Mucosa of descending colon (tissue), 3 donors: ENCODE measurements around the gene LCE1B. TPM values are rescaled to one million over a fixed set of nuclear protein-coding genes. Genes with fewer than 3 reads are reported as not detected.

Experiments used
- ATAC-seq: fragments of 200-7000 bp; cut with Tn5 transposase; one replicate; pipeline ENCODE4 v1.9.1; 2020; ENCODE audit warnings: mild to moderate bottlenecking, moderate library complexity
- DNase-seq, 3 donors: peaks; one replicate each; pipeline ENCODE4 v3.0.0-alpha.2; 2020
- H3K36me3 ChIP-seq: fragments of 200-600 bp; one replicate; pipeline ENCODE4 v1.8.0; 2021; ENCODE audit warnings: low read depth, mild to moderate bottlenecking
- H3K4me1 ChIP-seq: fragments of 200-600 bp; one replicate; pipeline ENCODE4 v1.8.0; 2021; ENCODE audit warnings: low read depth, mild to moderate bottlenecking
- H3K4me3 ChIP-seq: fragments of 200-600 bp; one replicate; pipeline ENCODE4 v1.8.0; 2021; ENCODE audit warnings: mild to moderate bottlenecking
- H3K9me3 ChIP-seq: fragments of 200-600 bp; one replicate; pipeline ENCODE4 v1.8.0; 2021; ENCODE audit warnings: mild to moderate bottlenecking
- CTCF ChIP-seq: fragments of 200-600 bp; IDR thresholded peaks from one replicate; pipeline ENCODE4 v1.8.0; 2022; ENCODE audit warnings: antibody characterized with exemption, mild to moderate bottlenecking
- intact Hi-C, 2 donors: fragments of 100-400 bp; cut with DNase I in 1 of 2; cut with micrococcal nuclease in 1 of 2; formaldehyde crosslinking; loops; one replicate each; pipeline versions ENCODE4 v1.11.0 to v1.11.1; 2022; cut with DNase I, micrococcal nuclease
- long read RNA-seq, 2 donors: library from polyadenylated mRNA; unstranded; transcript quantifications; one replicate each; pipeline ENCODE4 v2.0.0, GENCODE V29; 2019 to 2021
- total RNA-seq, 3 donors: library from RNA; stranded (reverse); fragmentation: NEBNext Ultra II Directional in 2 of 3; extraction: Animal tissue kit (Norgen Biotek cat#: 25700) in 2 of 3; gene quantifications; one replicate each; pipeline versions ENCODE4 v1.2.1 to v1.2.4, GENCODE V29; 2021 to 2023
- donor health status: DM: no; HTN: no; CAD: no; lungs with moderate emphysema.
- donor health status: DM: no; HTN: no; CAD: no.
- donor health status: DM: no; HTN: yes; CAD: no.

Gene LCE1B
- not detected for total RNA-seq
- long read RNA-seq, donor 1, result 0 reads
- long read RNA-seq, donor 2, result 0 reads

GRCh38 chr1:152811671-152812070 is at the start of gene LCE1B:
Gene LCE1B (plus strand): TSS chr1:152811971. CDS start chr1:152812447, 476 bp downstream.
- Histone ChIP-seq H3K4me1 (no peaks in the 10 kb centered on the region), H3K4me3 (no peak within 1 kb of the TSS), H3K9me3 (no peaks in the 10 kb centered on the region), H3K36me3 (no peaks in the 10 kb centered on the region)
- no peak for TF ChIP-seq CTCF
- ATAC-seq (no peak), DNase-seq (no peak)
- intact Hi-C loops, result no loop called here

- TF ChIP-seq CTCF, result no peak
- ATAC-seq, result no peak
These were observed 42.8 kb upstream of the LCE1B start for GRCh38 chr1:152768847-152769533.

GRCh38 chr1:152770411-152770810 is 41.4 kb upstream of the LCE1B start:
- intact Hi-C loops, result no loop called here
- H3K4me3 ChIP-seq, result no peak overlapping the region
- H3K4me1 ChIP-seq, result no peaks in the 10 kb centered on the region
- H3K9me3 ChIP-seq, result no peaks in the 10 kb centered on the region
- no peak for ATAC-seq
- H3K36me3 ChIP-seq, result no peaks in the 10 kb centered on the region
- DNase-seq, result no peak
- TF ChIP-seq CTCF, result no peak

More at GRCh38 chr1:152768847-152769533, 42.8 kb upstream of the LCE1B start:
- Histone ChIP-seq H3K4me1 (no peaks in the 10 kb centered on the region), H3K4me3 (no peak overlapping the region), H3K36me3 (no peaks in the 10 kb centered on the region), H3K9me3 (no peaks in the 10 kb centered on the region)
- intact Hi-C loops, result no loop called here
- DNase-seq, result no peak

GRCh38 chr1:152774875-152775274 is 36.9 kb upstream of the LCE1B start, which contains the start of gene LCE1F:
Gene LCE1F (plus strand): TSS chr1:152775140. CDS start chr1:152776372, 1,232 bp downstream.
- H3K4me1 ChIP-seq, result no peaks in the 10 kb centered on the region
- no peak within 1 kb of the TSS for H3K4me3 ChIP-seq
- TF ChIP-seq CTCF, result no peak
- H3K9me3 ChIP-seq, result no peaks in the 10 kb centered on the region
- H3K36me3 ChIP-seq, result no peaks in the 10 kb centered on the region
- no peak for ATAC-seq
- intact Hi-C loops, result no loop called here
- no peak for DNase-seq

- DNase-seq (no peak), ATAC-seq (no peak)
- intact Hi-C loops, result no loop called here
- Histone ChIP-seq H3K4me3 (no peak overlapping the region), H3K9me3 (no peaks in the 10 kb centered on the region), H3K4me1 (no peaks in the 10 kb centered on the region), H3K36me3 (no peaks in the 10 kb centered on the region)
- TF ChIP-seq CTCF, result no peak
These were observed 35.4 kb upstream of the LCE1B start for GRCh38 chr1:152776361-152776760.
